HEK293 (cell line): ENCODE measurements around the gene RHBDF1.

Experiments used
- CTCF ChIA-PET: fragments of 350-600 bp; formaldehyde crosslinking; extraction: SDS; loops from one replicate; lab custom pipeline; 2021; ENCODE audit warnings: antibody characterized with exemption; lab: Yijun Ruan, JAX
- POLR2A ChIA-PET: fragments of 300-600 bp; formaldehyde crosslinking; extraction: SDS; loops from one replicate; lab custom pipeline; 2020; ENCODE audit warnings: antibody characterized with exemption, inconsistent platforms; lab: Yijun Ruan, JAX
- H3K27ac ChIP-seq: fragments of 200-500 bp; sonication (Bioruptor generic); 2 replicates; pipeline ENCODE4 v1.5.1; 2014; ENCODE audit warnings: low read depth, low read length, control low read depth, inconsistent platforms; ENCODE audit errors: extremely low read depth
- H3K36me3 ChIP-seq, 2 experiments: fragments of 200-500 bp in 1 of 2; sonication (Bioruptor generic) in 1 of 2; 1 replicate in 1 of 2; 2 replicates in 1 of 2; pipeline ENCODE4 v1.5.1; 2014 to 2017; ENCODE audit warnings: inconsistent platforms in 2 of 2, low read length in 2 of 2; ENCODE audit not compliant: control insufficient read depth in 2 of 2, insufficient read depth in 1 of 2
- H3K4me1 ChIP-seq: fragments of 200-500 bp; sonication (Bioruptor generic); 2 replicates; pipeline ENCODE4 v1.5.1; 2014; ENCODE audit warnings: mild to moderate bottlenecking, low read length, inconsistent platforms; ENCODE audit not compliant: control insufficient read depth, insufficient read depth
- H3K4me3 ChIP-seq: 2 replicates; pipeline ENCODE4 v1.5.1; 2011; ENCODE audit warnings: low read depth, mild to moderate bottlenecking, control low read depth, low read length, moderate library complexity
- H3K9me3 ChIP-seq: fragments of 200-500 bp; sonication (Bioruptor generic); 2 replicates; pipeline ENCODE4 v1.5.1; 2014; ENCODE audit warnings: low read depth, low read length, inconsistent platforms; ENCODE audit not compliant: control insufficient read depth, insufficient read depth
- EGR2 ChIP-seq: fragments of 450-650 bp; formaldehyde crosslinking; IDR thresholded peaks from 2 replicates; pipeline ENCODE4 v1.5.1; 2016; ENCODE audit warnings: low read depth, missing biosample characterization, missing genetic modification characterization
- HOXC10 ChIP-seq: sonication (generic); formaldehyde crosslinking; IDR thresholded peaks from 2 replicates; pipeline ENCODE4 v1.8.1; 2023; ENCODE audit warnings: mild to moderate bottlenecking, missing genetic modification reagents
- MEIS1 ChIP-seq: sonication (generic); formaldehyde crosslinking; IDR thresholded peaks from 2 replicates; pipeline ENCODE4 v1.8.1; 2022; ENCODE audit warnings: missing genetic modification reagents, mild to moderate bottlenecking, borderline replicate concordance
- SCRT2 ChIP-seq: fragments of 450-650 bp; formaldehyde crosslinking; IDR thresholded peaks from 2 replicates; pipeline ENCODE4 v1.5.1; 2016; ENCODE audit warnings: missing biosample characterization, missing genetic modification characterization
- SP2 ChIP-seq: fragments of 450-650 bp; formaldehyde crosslinking; IDR thresholded peaks from 2 replicates; pipeline ENCODE4 v1.5.1; 2016; ENCODE audit warnings: missing biosample characterization, missing genetic modification characterization
- ZBTB11 ChIP-seq: fragments of 450-650 bp; formaldehyde crosslinking; conservative IDR thresholded peaks from 2 replicates; pipeline ENCODE4 v1.5.1; 2016; ENCODE audit warnings: low read depth, missing biosample characterization, missing genetic modification characterization
- ZEB2 ChIP-seq: fragments of 450-650 bp; formaldehyde crosslinking; IDR thresholded peaks from 2 replicates; pipeline ENCODE4 v1.5.1; 2016; ENCODE audit warnings: missing biosample characterization, missing genetic modification characterization
- ZFHX2 ChIP-seq: fragments of 450-650 bp; formaldehyde crosslinking; conservative IDR thresholded peaks from 2 replicates; pipeline ENCODE4 v1.5.1; 2016; ENCODE audit warnings: missing biosample characterization, missing genetic modification characterization
- ZFP41 ChIP-seq: fragments of 450-650 bp; formaldehyde crosslinking; IDR thresholded peaks from 2 replicates; pipeline ENCODE4 v1.5.1; 2016; ENCODE audit warnings: missing biosample characterization, missing genetic modification characterization, borderline replicate concordance
- ZFP69B ChIP-seq: fragments of 450-650 bp; formaldehyde crosslinking; IDR thresholded peaks from 2 replicates; pipeline ENCODE4 v1.5.1; 2016; ENCODE audit warnings: missing biosample characterization, missing genetic modification characterization
- ZIC2 ChIP-seq: fragments of 450-650 bp; formaldehyde crosslinking; IDR thresholded peaks from 2 replicates; pipeline ENCODE4 v1.5.1; 2016; ENCODE audit warnings: missing biosample characterization, missing genetic modification characterization
- ZNF146 ChIP-seq: fragments of 450-650 bp; formaldehyde crosslinking; IDR thresholded peaks from 2 replicates; pipeline ENCODE4 v1.5.1; 2016; ENCODE audit warnings: missing biosample characterization, missing genetic modification characterization
- ZNF155 ChIP-seq: fragments of 450-650 bp; formaldehyde crosslinking; IDR thresholded peaks from 2 replicates; pipeline ENCODE4 v1.5.1; 2016; ENCODE audit warnings: missing biosample characterization, missing genetic modification characterization
- ZNF341 ChIP-seq: fragments of 450-650 bp; formaldehyde crosslinking; IDR thresholded peaks from 2 replicates; pipeline ENCODE4; 2016; ENCODE audit warnings: low read depth, missing biosample characterization, missing genetic modification characterization
- ZNF404 ChIP-seq: fragments of 450-650 bp; formaldehyde crosslinking; IDR thresholded peaks from 2 replicates; pipeline ENCODE4 v1.5.1; 2017; ENCODE audit warnings: missing biosample characterization, missing genetic modification characterization
- ZNF426 ChIP-seq: fragments of 450-650 bp; formaldehyde crosslinking; IDR thresholded peaks from 2 replicates; pipeline ENCODE4 v1.5.1; 2017; ENCODE audit warnings: missing biosample characterization, missing genetic modification characterization, mild to moderate bottlenecking, inconsistent platforms, moderate library complexity
- ZNF513 ChIP-seq: fragments of 450-650 bp; IDR thresholded peaks from 2 replicates; pipeline ENCODE4 v1.5.1; 2018; ENCODE audit warnings: missing biosample characterization, missing genetic modification characterization
- ZNF514 ChIP-seq: fragments of 450-650 bp; formaldehyde crosslinking; IDR thresholded peaks from 2 replicates; pipeline ENCODE4 v1.5.1; 2016; ENCODE audit warnings: missing biosample characterization, missing genetic modification characterization
- ZNF596 ChIP-seq: fragments of 450-650 bp; IDR thresholded peaks from 2 replicates; pipeline ENCODE4 v1.5.0; 2018; ENCODE audit warnings: missing biosample characterization, mild to moderate bottlenecking, missing genetic modification characterization, moderate library complexity
- ZNF629 ChIP-seq: fragments of 450-650 bp; formaldehyde crosslinking; IDR thresholded peaks from 2 replicates; pipeline ENCODE4 v1.5.1; 2017; ENCODE audit warnings: missing biosample characterization, missing genetic modification characterization
- ZNF747 ChIP-seq: fragments of 450-650 bp; formaldehyde crosslinking; IDR thresholded peaks from 2 replicates; pipeline ENCODE4 v1.5.1; 2016; ENCODE audit warnings: missing biosample characterization, missing genetic modification characterization
- ZNF837 ChIP-seq: fragments of 450-650 bp; formaldehyde crosslinking; IDR thresholded peaks from 2 replicates; pipeline ENCODE4 v1.5.1; 2016; ENCODE audit warnings: missing biosample characterization, missing genetic modification characterization
- ZSCAN5A ChIP-seq: fragments of 450-650 bp; formaldehyde crosslinking; IDR thresholded peaks from 2 replicates; pipeline ENCODE4 v1.5.1; 2016; ENCODE audit warnings: missing biosample characterization, missing genetic modification characterization
- TF ChIP-seq, protein P1 (sequence below): fragments of 450-650 bp; formaldehyde crosslinking; IDR thresholded peaks from 2 replicates; pipeline ENCODE4 v1.5.1; 2016; ENCODE audit warnings: missing biosample characterization, missing genetic modification characterization
- TF ChIP-seq, protein P2 (sequence below): fragments of 450-650 bp; formaldehyde crosslinking; IDR thresholded peaks from 2 replicates; pipeline ENCODE4 v1.5.1; 2016; ENCODE audit warnings: missing biosample characterization, missing genetic modification characterization

Gene RHBDF1

DNA sequence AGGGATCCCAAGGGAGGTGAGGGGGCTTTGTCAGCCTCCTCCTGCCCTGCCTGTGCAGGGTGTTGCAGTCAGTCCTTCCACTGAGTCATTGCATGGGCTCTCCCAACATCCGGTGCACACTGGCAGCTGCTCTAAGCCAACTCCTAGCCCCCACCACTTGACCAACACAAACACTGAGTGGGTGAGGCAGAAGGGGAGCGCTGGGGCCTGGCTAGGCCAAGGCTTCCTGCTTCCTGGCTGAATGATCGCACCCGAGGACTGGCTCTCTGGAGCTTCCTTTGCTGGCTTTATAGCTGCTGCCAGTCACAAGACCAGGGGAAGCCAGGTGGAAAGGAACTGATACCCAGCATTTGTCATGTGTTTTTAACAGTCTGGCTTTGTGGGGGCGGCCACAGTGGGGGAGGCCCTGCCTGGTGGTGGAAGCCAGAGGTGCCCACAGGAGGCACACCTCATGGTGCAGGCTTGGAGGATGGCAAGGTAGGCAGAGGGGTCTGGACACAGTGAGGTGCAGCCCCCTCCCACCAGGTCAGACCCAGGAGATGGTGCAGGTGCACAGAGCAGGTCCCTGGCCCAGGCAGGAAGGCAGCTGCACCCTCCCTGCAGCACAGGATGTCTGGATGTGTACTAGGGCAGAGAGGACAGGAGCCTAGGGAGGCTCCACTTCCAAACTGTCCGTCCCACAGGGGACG is 12.4 kb upstream of the RHBDF1 start (continued):
- TF ChIP-seq ZNF629 (tag by site-specific recombination), result 0 out of 2 replicates have a peak, but pooled peaks have one; percentile 15
- TF ChIP-seq SP2 (tag by site-specific recombination), result peak; percentile 20; the same call in 1 of the 2 replicates

DNA sequence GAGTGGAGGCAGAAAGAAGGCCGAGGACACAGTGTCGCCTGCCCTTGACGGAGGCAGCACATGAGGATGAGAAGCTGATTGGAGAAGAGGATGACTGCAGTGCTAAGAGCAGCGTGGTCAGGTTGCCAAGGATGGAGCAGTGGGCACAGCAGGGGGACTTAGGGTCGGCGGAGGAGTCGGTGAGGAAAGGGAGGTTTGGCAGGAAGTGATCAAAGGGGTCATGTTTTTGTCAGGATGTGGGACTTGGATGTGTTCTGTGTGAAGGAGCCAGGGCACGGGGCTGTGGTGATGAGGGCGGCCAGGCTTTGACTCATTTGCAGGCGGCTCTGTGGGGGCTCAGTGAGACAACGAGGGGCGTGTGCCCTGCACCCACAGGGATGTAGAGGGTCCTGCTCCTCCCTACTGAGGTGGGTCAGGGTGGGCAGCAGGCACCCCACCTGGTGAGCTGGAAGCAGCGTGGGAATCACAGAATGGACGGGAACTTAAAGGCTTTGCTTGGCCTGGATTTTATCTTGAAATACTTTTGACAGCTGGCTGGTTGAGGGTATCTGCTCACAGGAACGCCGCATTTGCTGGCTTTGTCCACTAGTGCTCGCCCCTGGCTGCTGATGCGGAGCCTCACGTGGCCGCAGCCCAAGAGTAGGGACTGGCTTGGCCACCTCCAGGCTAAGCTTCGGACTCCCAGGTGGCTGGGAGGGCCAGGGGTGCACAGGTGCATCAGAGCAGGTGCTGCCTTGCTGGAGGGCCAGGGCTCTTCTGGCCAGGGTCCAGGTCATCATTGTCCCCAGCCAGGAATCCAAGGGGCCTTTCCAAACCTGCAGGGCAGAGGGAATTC is 11.6 kb upstream of the RHBDF1 start:
- Histone ChIP-seq H3K4me3 (no peak overlapping the region), H3K9me3 (no peaks in the 10 kb centered on the region), H3K4me1 (no peaks in the 10 kb centered on the region), H3K27ac (no peak overlapping the region), H3K36me3 (peaks cover 0 to 74% of the 10 kb centered on the region in 2 experiments; a peak in 2 of 3 replicates)
- CTCF ChIA-PET, result interaction anchor here (1.5 to 3.3 kb wide), 3 partner anchors 12 to 18 kb away, joined by 9 to 25 read pairs (median 17); no protein-coding TSS in a partner anchor
- POLR2A ChIA-PET, result interaction anchor here (1.0 to 1.5 kb wide), 2 partner anchors 12 to 13 kb away, joined by 3 read pairs; no protein-coding TSS in a partner anchor
- no peak for TF ChIP-seq ZEB2
- no peak for TF ChIP-seq ZFP41 (tag by site-specific recombination)
- TF ChIP-seq, protein P1, sequence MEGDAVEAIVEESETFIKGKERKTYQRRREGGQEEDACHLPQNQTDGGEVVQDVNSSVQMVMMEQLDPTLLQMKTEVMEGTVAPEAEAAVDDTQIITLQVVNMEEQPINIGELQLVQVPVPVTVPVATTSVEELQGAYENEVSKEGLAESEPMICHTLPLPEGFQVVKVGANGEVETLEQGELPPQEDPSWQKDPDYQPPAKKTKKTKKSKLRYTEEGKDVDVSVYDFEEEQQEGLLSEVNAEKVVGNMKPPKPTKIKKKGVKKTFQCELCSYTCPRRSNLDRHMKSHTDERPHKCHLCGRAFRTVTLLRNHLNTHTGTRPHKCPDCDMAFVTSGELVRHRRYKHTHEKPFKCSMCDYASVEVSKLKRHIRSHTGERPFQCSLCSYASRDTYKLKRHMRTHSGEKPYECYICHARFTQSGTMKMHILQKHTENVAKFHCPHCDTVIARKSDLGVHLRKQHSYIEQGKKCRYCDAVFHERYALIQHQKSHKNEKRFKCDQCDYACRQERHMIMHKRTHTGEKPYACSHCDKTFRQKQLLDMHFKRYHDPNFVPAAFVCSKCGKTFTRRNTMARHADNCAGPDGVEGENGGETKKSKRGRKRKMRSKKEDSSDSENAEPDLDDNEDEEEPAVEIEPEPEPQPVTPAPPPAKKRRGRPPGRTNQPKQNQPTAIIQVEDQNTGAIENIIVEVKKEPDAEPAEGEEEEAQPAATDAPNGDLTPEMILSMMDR (tag by site-specific recombination), result peak; percentile 30; the same call in 1 of the 2 replicates
- TF ChIP-seq ZNF426 (tag by site-specific recombination), result no peak
- TF ChIP-seq ZNF747 (tag by site-specific recombination), result no peak
- no peak for TF ChIP-seq ZNF155
- TF ChIP-seq ZNF596, result no peak
- no peak for TF ChIP-seq ZNF341 (tag by site-specific recombination)
- TF ChIP-seq ZFHX2 (tag by site-specific recombination), result peak; percentile 46
- TF ChIP-seq ZNF146 (tag by site-specific recombination), result no peak
- no peak for TF ChIP-seq ZSCAN5A
- no peak for TF ChIP-seq HOXC10 (CRISPR knock-in tag)
- no peak for TF ChIP-seq ZNF837 (tag by site-specific recombination)
- no peak for TF ChIP-seq ZFP69B
- TF ChIP-seq ZNF513 (tag by site-specific recombination), result no peak
- TF ChIP-seq EGR2 (tag by site-specific recombination), result peak; percentile 65; the same call in 1 of the 2 replicates
- peak; percentile 21; the same call in 1 of the 2 replicates for TF ChIP-seq ZIC2 (tag by site-specific recombination)
- no peak for TF ChIP-seq ZBTB11 (tag by site-specific recombination)
- no peak for TF ChIP-seq SCRT2 (tag by site-specific recombination)
- TF ChIP-seq ZNF404 (tag by site-specific recombination), result no peak
- no peak for TF ChIP-seq MEIS1
- TF ChIP-seq ZNF514 (tag by site-specific recombination), result no peak
- TF ChIP-seq, protein P2, sequence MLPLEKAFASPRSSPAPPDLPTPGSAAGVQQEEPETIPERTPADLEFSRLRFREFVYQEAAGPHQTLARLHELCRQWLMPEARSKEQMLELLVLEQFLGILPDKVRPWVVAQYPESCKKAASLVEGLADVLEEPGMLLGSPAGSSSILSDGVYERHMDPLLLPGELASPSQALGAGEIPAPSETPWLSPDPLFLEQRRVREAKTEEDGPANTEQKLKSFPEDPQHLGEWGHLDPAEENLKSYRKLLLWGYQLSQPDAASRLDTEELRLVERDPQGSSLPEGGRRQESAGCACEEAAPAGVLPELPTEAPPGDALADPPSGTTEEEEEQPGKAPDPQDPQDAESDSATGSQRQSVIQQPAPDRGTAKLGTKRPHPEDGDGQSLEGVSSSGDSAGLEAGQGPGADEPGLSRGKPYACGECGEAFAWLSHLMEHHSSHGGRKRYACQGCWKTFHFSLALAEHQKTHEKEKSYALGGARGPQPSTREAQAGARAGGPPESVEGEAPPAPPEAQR (tag by site-specific recombination), result no peak
